ENCODE results near the gene KBTBD7.

KBTBD7 gene

GRCh38 chr13:41144576-41144975, 49.8 kb downstream of the KBTBD7 start:
- FAIRE-seq (no peak), DNase-seq (ENCODE audit: insufficient read length, low spot score) (no peak)
